ENCODE data around the gene UBTF.

GRCh38 chr17:44232061-44232460, 12.6 kb upstream of the UBTF start:
- TF ChIP-seq FOXM1 (IDR thresholded peaks at IDR 0.05; ENCODE audit: borderline replicate concordance) (no peak), ARNT (IDR thresholded peaks at IDR 0.05) (no peak), FOXK2 (IDR thresholded peaks at IDR 0.05) (no peak), NFRKB (IDR thresholded peaks at IDR 0.05) (no peak), HDGF (IDR thresholded peaks at IDR 0.05; ENCODE audit: borderline replicate concordance) (no peak), SUZ12 (IDR thresholded peaks at IDR 0.05) (no peak), FOXA1 (IDR thresholded peaks at IDR 0.05) (no peak), ZNF384 (IDR thresholded peaks at IDR 0.05) (0 out of 2 replicates have a peak, but pooled peaks have one; percentile 32), LEF1 (IDR thresholded peaks at IDR 0.05; ENCODE audit: borderline replicate concordance) (no peak), L3MBTL2 (conservative IDR thresholded peaks at IDR 0.05) (no peak), SP1 (IDR thresholded peaks at IDR 0.05) (no peak), BHLHE40 (IDR thresholded peaks at IDR 0.05; ENCODE audit: borderline replicate concordance) (no peak)
